HG02981 (cell line): ENCODE data around the gene PSMD2.

Experiments
- ATAC-seq: cut with Tn5 transposase; IDR thresholded peaks from one replicate; pipeline ENCODE4 v1.9.1; 2021; ENCODE audit warnings: mild to moderate bottlenecking, moderate library complexity; ENCODE audit not compliant: unreplicated experiment

Gene PSMD2

GRCh38 chr3:184315871-184316661, 17.0 kb downstream of the PSMD2 start:
- no peak for ATAC-seq

- no peak for ATAC-seq
These were observed 17.8 kb downstream of the PSMD2 start for GRCh38 chr3:184316792-184317191.

- no peak for ATAC-seq
These were observed 18.2 kb downstream of the PSMD2 start for GRCh38 chr3:184317201-184317600.

GRCh38 chr3:184320104-184320445, 21.0 kb downstream of the PSMD2 start:
- no peak for ATAC-seq

- no peak for ATAC-seq
These were observed 22.6 kb downstream of the PSMD2 start for GRCh38 chr3:184321666-184322065.

- no peak for ATAC-seq
These were observed 23.9 kb downstream of the PSMD2 start for GRCh38 chr3:184322731-184323487.

- ATAC-seq: no peak
These were observed 24.7 kb downstream of the PSMD2 start for GRCh38 chr3:184323696-184324095.

- no peak for ATAC-seq
These were observed 26.2 kb downstream of the PSMD2 start for GRCh38 chr3:184325269-184325668.

GRCh38 chr3:184325715-184326369, 26.8 kb downstream of the PSMD2 start:
- ATAC-seq: no peak

- ATAC-seq: no peak
These were observed 28.1 kb downstream of the PSMD2 start for GRCh38 chr3:184327171-184327570.

GRCh38 chr3:184328516-184328915, 29.5 kb downstream of the PSMD2 start:
- no peak for ATAC-seq

- ATAC-seq: no peak
These were observed 33.5 kb downstream of the PSMD2 start for GRCh38 chr3:184332370-184333090.

- ATAC-seq: no peak
These were observed 34.1 kb downstream of the PSMD2 start for GRCh38 chr3:184333190-184333589.

GRCh38 chr3:184333700-184334099, 34.7 kb downstream of the PSMD2 start:
- ATAC-seq: no peak

- ATAC-seq: no peak
These were observed 35.6 kb downstream of the PSMD2 start for GRCh38 chr3:184334470-184335158.

GRCh38 chr3:184335291-184335660, 36.2 kb downstream of the PSMD2 start:
- ATAC-seq: no peak

- peak; percentile 75 for ATAC-seq
These were observed 36.9 kb downstream of the PSMD2 start for GRCh38 chr3:184335661-184336546.

GRCh38 chr3:184336547-184337398, 37.7 kb downstream of the PSMD2 start:
- ATAC-seq: no peak

GRCh38 chr3:184337399-184337714, 38.3 kb downstream of the PSMD2 start, which contains the start of gene FAM131A:
TSS of gene FAM131A (plus strand) at chr3:184337600. CDS start at chr3:184337631, 31 bp downstream.
- ATAC-seq: no peak
